Spleen (tissue), 11 donors: ENCODE measurements around the gene UBA7. TPM values are rescaled to one million over a fixed set of nuclear protein-coding genes. Genes with fewer than 3 reads are reported as not detected.

ENCODE experiments used
- DNase-seq: peaks from one replicate; pipeline ENCODE4 v3.0.0-alpha.2; 2020
- H3K27ac ChIP-seq, 8 donors: fragments of 200-600 bp; sonication (generic) in 7 of 8; 1 replicate in 4 of 8; 2 replicates in 4 of 8; pipeline versions ENCODE4 v1.5.0 to v1.8.0; 2016 to 2021; ENCODE audit warnings: inconsistent platforms in 4 of 8, mild to moderate bottlenecking in 4 of 8, moderate library complexity in 1 of 8
- H3K27me3 ChIP-seq, 7 donors: fragments of 200-600 bp; sonication (generic) in 6 of 7; replicated peaks in 1 of 7; 1 replicate in 4 of 7; 2 replicates in 3 of 7; pipeline versions ENCODE4 v1.5.0 to v1.8.0; 2016 to 2021; ENCODE audit warnings: inconsistent platforms in 3 of 7, mild to moderate bottlenecking in 1 of 7
- H3K36me3 ChIP-seq, 6 donors: fragments of 200-600 bp; sonication (generic) in 5 of 6; 1 replicate in 4 of 6; 2 replicates in 2 of 6; pipeline versions ENCODE4 v1.5.0 to v1.8.0; 2016 to 2021; ENCODE audit warnings: inconsistent platforms in 2 of 6
- H3K4me1 ChIP-seq, 6 donors: fragments of 200-600 bp; sonication (generic) in 5 of 6; 1 replicate in 3 of 6; 2 replicates in 3 of 6; pipeline versions ENCODE4 v1.5.0 to v1.8.0; 2016 to 2021; ENCODE audit warnings: inconsistent platforms in 3 of 6
- H3K4me3 ChIP-seq, 8 donors: fragments of 200-600 bp; sonication (generic) in 7 of 8; 1 replicate in 4 of 8; 2 replicates in 4 of 8; pipeline versions ENCODE4 v1.5.0 to v1.8.0; 2016 to 2021; ENCODE audit warnings: inconsistent platforms in 4 of 8, mild to moderate bottlenecking in 4 of 8, moderate library complexity in 2 of 8
- H3K9me3 ChIP-seq, 8 donors: fragments of 200-600 bp; sonication (generic) in 7 of 8; 1 replicate in 4 of 8; 2 replicates in 4 of 8; pipeline versions ENCODE4 v1.5.0 to v1.8.0; 2016 to 2021; ENCODE audit warnings: inconsistent platforms in 4 of 8
- CTCF ChIP-seq, 11 experiments: fragments of 200-600 bp in 7 of 11; fragments of 450-650 bp in 4 of 11; sonication (generic) in 4 of 11; IDR thresholded peaks in 8 of 11; conservative IDR thresholded peaks in 3 of 11; 1 replicate in 7 of 11; 2 replicates in 4 of 11; pipeline versions ENCODE4 v1.4.0 to v1.8.0; 2016 to 2021; ENCODE audit warnings: antibody characterized with exemption in 11 of 11, inconsistent platforms in 4 of 11, mild to moderate bottlenecking in 1 of 11
- POLR2A ChIP-seq, 3 donors: fragments of 450-650 bp; IDR thresholded peaks; one replicate each; pipeline ENCODE4 v1.5.1; 2017; ENCODE audit warnings: antibody characterized with exemption in 3 of 3, mild to moderate bottlenecking in 1 of 3
- POLR2AphosphoS5 ChIP-seq, 3 donors: sonication (generic); formaldehyde crosslinking; IDR thresholded peaks; one replicate each; pipeline ENCODE4 v1.5.1; 2017; ENCODE audit warnings: antibody characterized with exemption in 3 of 3
- WGBS, 5 donors: extraction: QIAGEN DNeasy Blood & Tissue Kit in 3 of 5; methylation state at CpG; one replicate each; pipeline versions ENCODE4 v1.1.5 to v1.1.7; 2013 to 2018; 5-methylcytosine and 5-hydroxymethylcytosine counted together
- intact Hi-C: fragments of 100-400 bp; cut with DNase I; formaldehyde crosslinking; loops from one replicate; pipeline ENCODE4 v1.15.0; 2023; ENCODE audit warnings: low total_unique reads
- polyA plus RNA-seq, 3 donors: library from polyadenylated mRNA; stranded (reverse); fragments of 200-250 nt; gene quantifications; one replicate each; pipeline ENCODE4 v1.2.1, GENCODE V29; 2013
- total RNA-seq, 7 donors: library from RNA; depleted of rRNA in 3 of 7; stranded (reverse); fragments of >200 nt in 3 of 7; fragmentation: NEBNext Ultra II Directional in 4 of 7; extraction: Animal tissue kit (Norgen Biotek cat#: 25700) in 4 of 7; gene quantifications; one replicate each; pipeline versions ENCODE4 v1.1.0 to v1.2.1, GENCODE V29; 2016 to 2021
- donor health status: healthy with polysubstance abuse.
- donor health status: DM: no; HTN: no; CAD: no; lungs with moderate emphysema.
- donor health status: DM: no; HTN: no; CAD: no.
- donor health status: Bipolar disorder and iron deficiency.
- donor health status: healthy.
- donor health status: DM: no; HTN: no; CAD: no.
- donor health status: DM: yes; HTN: yes; CAD: no.

Gene UBA7
- total and polyA plus RNA-seq, 10 donors: 91.1 to 231 (median 220) TPM

- Histone ChIP-seq H3K9me3 (no peaks in the 10 kb centered on the region), H3K4me1 (peaks cover 0 to 9% (median 7%) of the 10 kb centered on the region in 6 donors), H3K36me3 (peaks cover 0 to 45% (median 0%) of the 10 kb centered on the region in 6 donors), H3K4me3 (no peak overlapping the region), H3K27me3 (no peaks in the 10 kb centered on the region), H3K27ac (no peak overlapping the region)
- TF ChIP-seq POLR2A (IDR thresholded peaks at IDR 0.05) (no peak), CTCF (IDR thresholded peaks at IDR 0.05 in 8 of 11, conservative IDR thresholded peaks at IDR 0.05 in 3 of 11) (no peak), POLR2AphosphoS5 (IDR thresholded peaks at IDR 0.05) (no peak)
- DNase-seq: no peak
- intact Hi-C loops: loop anchor here (5.0 kb wide), 1 partner anchor 140 kb away; no protein-coding TSS in a partner anchor
- WGBS, 5 donors: 89 to 97% (median 95%) methylated on average over 6 to 7 of the region's 7 CpGs
These were observed 28.1 kb upstream of the UBA7 start for GRCh38 chr3:49841806-49842205.

GRCh38 chr3:49841126-49841696 is 27.5 kb upstream of the UBA7 start:
- DNase-seq: no peak

GRCh38 chr3:49840388-49840787 is 26.6 kb upstream of the UBA7 start:
- no peak overlapping the region for H3K27ac ChIP-seq
- no peak for TF ChIP-seq POLR2AphosphoS5 (IDR thresholded peaks at IDR 0.05)
- WGBS, 5 donors: 62 to 83% (median 72%) methylated on average over 2 of the region's 2 CpGs

More at GRCh38 chr3:49841126-49841696, 27.5 kb upstream of the UBA7 start:
- Histone ChIP-seq H3K27ac (no peak overlapping the region), H3K4me3 (no peak overlapping the region), H3K27me3 (no peaks in the 10 kb centered on the region), H3K36me3 (peaks cover 0 to 43% (median 0%) of the 10 kb centered on the region in 6 donors), H3K9me3 (no peaks in the 10 kb centered on the region), H3K4me1 (peaks cover 0 to 9% (median 7%) of the 10 kb centered on the region in 6 donors)
- intact Hi-C loops: loop anchor here (5.0 kb wide), 1 partner anchor 139 kb away; no protein-coding TSS in a partner anchor
- TF ChIP-seq POLR2A (IDR thresholded peaks at IDR 0.05) (no peak), POLR2AphosphoS5 (IDR thresholded peaks at IDR 0.05) (no peak), CTCF (IDR thresholded peaks at IDR 0.05 in 8 of 11, conservative IDR thresholded peaks at IDR 0.05 in 3 of 11) (peak in 3 of 11 experiments; percentile 7 to 14 (median 14))

GRCh38 chr3:49839193-49839809 is 25.5 kb upstream of the UBA7 start:
- H3K4me1 ChIP-seq: peaks cover 0 to 9% (median 7%) of the 10 kb centered on the region in 6 donors
- intact Hi-C loops: loop anchor here (5.0 kb wide), 1 partner anchor 37 kb away; the partner anchor contains the start of gene INKA1
- peak in 1 of 3 donors; percentile 73 for TF ChIP-seq POLR2AphosphoS5 (IDR thresholded peaks at IDR 0.05)
- TF ChIP-seq POLR2A (IDR thresholded peaks at IDR 0.05): no peak
- TF ChIP-seq CTCF (IDR thresholded peaks at IDR 0.05 in 8 of 11, conservative IDR thresholded peaks at IDR 0.05 in 3 of 11): peak; percentile 73 to 96 (median 91)
- H3K36me3 ChIP-seq: peaks cover 0 to 32% (median 0%) of the 10 kb centered on the region in 6 donors
- no peaks in the 10 kb centered on the region for H3K27me3 ChIP-seq
- H3K9me3 ChIP-seq: no peaks in the 10 kb centered on the region
- H3K4me3 ChIP-seq: no peak overlapping the region
- WGBS, 5 donors: 41 to 54% (median 43%) methylated on average over 6 of the region's 6 CpGs
- H3K27ac ChIP-seq: no peak overlapping the region
- DNase-seq: peak; percentile 92

More at GRCh38 chr3:49840388-49840787, 26.6 kb upstream of the UBA7 start:
- H3K4me3 ChIP-seq: no peak overlapping the region
- H3K9me3 ChIP-seq: no peaks in the 10 kb centered on the region
- H3K36me3 ChIP-seq: peaks cover 0 to 36% (median 0%) of the 10 kb centered on the region in 6 donors
- no peaks in the 10 kb centered on the region for H3K27me3 ChIP-seq
- DNase-seq: no peak
- intact Hi-C loops: loop anchor here (5.0 kb wide), 1 partner anchor 138 kb away; no protein-coding TSS in a partner anchor
- peaks cover 0 to 9% (median 7%) of the 10 kb centered on the region in 6 donors for H3K4me1 ChIP-seq
